ENCODE results near the gene SYT13. TPM values are rescaled to one million over a fixed set of nuclear protein-coding genes. Genes with fewer than 3 reads are reported as not detected.

The SYT13 gene
- total and polyA plus RNA-seq, 2 donors (not counting 3 experiments of a cell fraction or from before 2014, with no cell fraction given), result not detected

DNA sequence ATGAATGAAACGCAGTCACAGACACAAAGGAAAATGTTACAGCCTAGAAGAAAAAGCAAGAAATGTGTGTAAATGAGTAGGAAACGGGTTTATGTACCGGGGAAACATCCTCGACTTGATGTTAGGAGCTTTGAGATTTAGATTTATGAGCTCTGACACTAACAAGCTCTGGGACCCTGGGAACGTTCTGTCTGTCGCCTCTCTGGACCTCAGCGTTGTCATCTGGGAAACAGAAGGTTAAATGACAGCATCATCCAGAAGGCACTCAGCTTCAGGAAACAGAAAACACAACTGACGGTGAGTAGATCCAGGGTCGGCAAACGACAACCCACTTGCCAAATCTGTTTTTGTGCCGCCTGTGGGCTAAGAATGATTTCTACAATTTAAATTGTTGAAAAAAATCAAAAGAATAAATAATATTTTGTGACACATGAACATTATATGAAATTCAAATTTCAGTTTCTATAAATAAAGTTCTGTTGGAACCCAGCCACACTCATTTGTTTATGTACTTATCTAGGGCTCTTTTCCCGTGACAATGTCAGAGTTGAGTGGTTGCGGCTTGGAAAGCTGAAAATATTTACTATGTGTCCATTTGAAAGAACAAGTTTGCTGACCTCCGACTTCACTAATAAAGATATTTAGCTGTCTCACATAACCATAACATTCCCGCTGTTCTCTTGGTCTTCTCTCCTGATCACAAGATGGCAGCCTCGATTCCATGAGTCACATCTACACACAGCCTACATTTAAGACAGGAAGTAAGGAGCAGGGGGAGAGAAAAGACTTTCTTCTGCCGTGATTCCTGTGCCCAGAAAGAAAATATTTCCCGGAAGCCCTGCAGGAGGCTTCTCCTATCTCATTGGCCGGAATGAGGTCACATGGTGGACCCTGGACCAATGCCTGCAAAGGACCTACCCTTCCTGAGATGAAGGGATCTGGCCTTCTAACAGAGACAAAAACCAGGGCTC lies 47.1 kb upstream of the SYT13 start:
- Histone ChIP-seq H3K27ac (ENCODE audit: insufficient read depth, low read depth, low read length) (no peak overlapping the region), H3K9ac (replicated peaks; ENCODE audit: extremely low read depth, insufficient read depth, low read length) (no peak overlapping the region), H3K79me2 (ENCODE audit: control insufficient read depth, insufficient read depth, low read length) (no peaks in the 10 kb centered on the region), H4K20me1 (replicated peaks; ENCODE audit: control insufficient read depth, extremely low read depth, insufficient read depth, low read length) (no peaks in the 10 kb centered on the region), H3K9me3 (replicated peaks; ENCODE audit: control insufficient read depth, insufficient read depth, low read length) (no peaks in the 10 kb centered on the region), H2AFZ (ENCODE audit: low read depth, low read length) (peak overlapping the region; percentile 82), H3K4me1 (ENCODE audit: control insufficient read depth, extremely low read depth, insufficient read depth, low read length) (peaks cover 10% of the 10 kb centered on the region), H3K36me3 (ENCODE audit: control insufficient read depth in 2 of 2, extremely low read depth in 1 of 2, insufficient read depth in 2 of 2, low read length in 2 of 2) (no peaks in the 10 kb centered on the region), H3K4me2 (ENCODE audit: insufficient read depth, low read length) (peak overlapping the region; percentile 60), H3K9me1 (replicated peaks; ENCODE audit: control insufficient read depth, extremely low read depth, insufficient read depth, low read length) (no peaks in the 10 kb centered on the region), H3K4me3 (replicated peaks in 1 of 3; ENCODE audit: insufficient read depth in 1 of 3, low read depth in 1 of 3, low read length in 3 of 3) (no peak overlapping the region), H3K27me3 (ENCODE audit: control insufficient read depth in 2 of 2, insufficient read depth in 2 of 2, low read length in 2 of 2) (peaks cover 0 to 1% of the 10 kb centered on the region in 2 experiments)
- dilution Hi-C loops (cut with MboI; ENCODE audit: extremely low pct_ligation_motif_present, low sequenced_read_pairs) (loop anchor here (5.0 kb wide), 1 partner anchor 221 kb away; no protein-coding TSS in a partner anchor), intact Hi-C loops (cut with micrococcal nuclease) (no loop called here)
- POLR2A ChIA-PET, result no interaction called here
- TSS peak; percentile 43 for BruUV-seq (replicated peaks)
- TF ChIP-seq FOS (IDR thresholded peaks at IDR 0.05; ENCODE audit: borderline replicate concordance, insufficient read depth, low read length) (no peak), CTCF (IDR thresholded peaks at IDR 0.05; ENCODE audit: extremely low read depth in 1 of 2, insufficient read depth in 1 of 2, low read depth in 1 of 2, low read length in 2 of 2) (no peak), GATA2 (IDR thresholded peaks at IDR 0.05; ENCODE audit: insufficient read depth, insufficient read length, low read depth, low read length) (no peak), POLR2AphosphoS5 (IDR thresholded peaks at IDR 0.05; ENCODE audit: insufficient read depth, low read depth, low read length) (no peak), JUN (IDR thresholded peaks at IDR 0.05; ENCODE audit: borderline replicate concordance, insufficient read depth, insufficient read length, low read depth) (no peak), POLR2A (IDR thresholded peaks at IDR 0.05; ENCODE audit: low read depth, low read length) (no peak), MYC (IDR thresholded peaks at IDR 0.05; ENCODE audit: low read depth, low read length) (no peak), EZH2 (IDR thresholded peaks at IDR 0.05; ENCODE audit: borderline replicate concordance, low read depth, low read length, severe bottlenecking) (no peak)
- TF ChIP-seq, protein P1, sequence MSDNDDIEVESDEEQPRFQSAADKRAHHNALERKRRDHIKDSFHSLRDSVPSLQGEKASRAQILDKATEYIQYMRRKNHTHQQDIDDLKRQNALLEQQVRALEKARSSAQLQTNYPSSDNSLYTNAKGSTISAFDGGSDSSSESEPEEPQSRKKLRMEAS (IDR thresholded peaks at IDR 0.05; ENCODE audit: insufficient read depth, insufficient read length), result no peak
- FAIRE-seq (peak; percentile 57), DNase-seq (ENCODE audit: low read depth, low spot score) (peak; percentile 49)
- CTCF ChIA-PET, result interaction anchor here (0.5 to 4.3 kb wide), 11 partner anchors 10 to 438 kb away, joined by 3 to 62 read pairs (median 4); no protein-coding TSS in a partner anchor
